Measurements from ENCODE around the gene DOCK1.

- TF ChIP-seq CTCF (IDR thresholded peaks at IDR 0.05) = no peak
- no peak for TF ChIP-seq POLR2A (IDR thresholded peaks at IDR 0.05)
These were observed 176.7 kb downstream of the DOCK1 start for GRCh38 chr10:127081851-127082345.
